Mesenteric fat pad (tissue), 1 donor: ENCODE results near the gene BLMH. TPM values are rescaled to one million over a fixed set of nuclear protein-coding genes. Genes with fewer than 3 reads are reported as not detected.

Experiments used
- DNase-seq: peaks from one replicate; pipeline ENCODE4 v3.0.0-alpha.2; 2020; ENCODE audit warnings: low spot score
- total RNA-seq: library from RNA; stranded (reverse); fragmentation: NEBNext Ultra II Directional; extraction: Animal tissue kit (Norgen Biotek cat#: 25700); gene quantifications from one replicate; pipeline ENCODE4 v1.2.1, GENCODE V29; 2021
- donor health status: DM: yes; HTN: yes; CAD: no.

BLMH gene
- total RNA-seq, 1 donor from 2014 or later: 26.8 TPM

DNA sequence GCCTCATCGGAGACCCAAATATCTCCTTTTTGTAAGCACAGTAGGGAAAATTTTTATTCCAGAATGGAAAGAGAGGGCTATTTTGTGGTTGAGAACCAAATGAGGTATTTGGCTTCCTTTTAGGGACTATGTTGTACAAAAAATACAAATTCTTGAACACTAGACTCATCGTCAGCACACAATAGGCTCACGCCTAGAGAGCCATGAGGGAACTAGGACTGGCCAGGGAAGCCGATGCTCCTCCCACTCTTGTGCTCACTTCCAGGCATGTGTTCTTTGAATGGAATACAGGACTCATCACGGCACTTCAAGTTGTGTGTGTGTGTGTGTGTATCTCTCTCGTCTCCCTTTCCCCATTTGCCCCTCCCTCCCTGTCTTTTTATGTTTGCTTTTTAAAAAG is 17.8 kb upstream of the BLMH start:
- DNase-seq: no peak

DNA sequence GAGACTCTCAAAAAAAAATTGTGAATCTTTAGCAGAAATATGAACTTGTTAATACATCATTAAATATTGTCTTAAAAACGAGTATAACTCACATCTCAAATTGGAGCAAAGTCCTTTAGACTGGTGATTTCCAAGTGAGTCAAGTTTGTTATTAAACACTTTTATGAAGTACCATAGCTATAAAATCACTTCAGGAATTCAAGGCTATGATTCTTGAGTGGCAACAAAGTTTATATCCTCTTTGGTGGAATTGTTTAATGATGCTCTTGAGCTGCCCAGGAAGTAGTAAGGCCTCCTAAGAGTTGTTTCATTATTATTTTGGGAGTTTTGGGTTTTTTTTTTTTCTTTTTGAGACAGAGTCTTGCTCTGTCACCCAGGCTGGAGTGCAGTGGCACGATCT is 16.7 kb upstream of the BLMH start:
- DNase-seq: no peak

DNA sequence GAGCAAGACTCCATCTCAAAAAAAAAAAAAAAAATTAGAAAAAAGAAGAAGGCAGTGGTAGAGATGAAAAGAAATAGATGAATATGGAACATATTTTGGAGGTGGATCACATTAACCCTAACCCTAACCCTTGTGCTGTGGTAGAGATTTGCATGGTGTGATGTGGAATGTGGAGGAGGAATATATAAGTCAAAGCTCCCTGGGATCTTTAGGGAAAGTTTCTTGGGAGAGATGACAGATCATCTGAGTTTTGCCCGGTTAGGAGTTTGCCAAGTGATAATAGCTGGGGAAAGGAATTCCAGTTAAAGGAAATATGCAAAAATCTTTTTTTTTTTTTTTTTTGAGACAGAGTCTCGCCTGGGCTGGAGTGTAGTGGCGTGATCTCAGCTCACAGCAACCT is 13.0 kb upstream of the BLMH start:
- DNase-seq: no peak

DNA sequence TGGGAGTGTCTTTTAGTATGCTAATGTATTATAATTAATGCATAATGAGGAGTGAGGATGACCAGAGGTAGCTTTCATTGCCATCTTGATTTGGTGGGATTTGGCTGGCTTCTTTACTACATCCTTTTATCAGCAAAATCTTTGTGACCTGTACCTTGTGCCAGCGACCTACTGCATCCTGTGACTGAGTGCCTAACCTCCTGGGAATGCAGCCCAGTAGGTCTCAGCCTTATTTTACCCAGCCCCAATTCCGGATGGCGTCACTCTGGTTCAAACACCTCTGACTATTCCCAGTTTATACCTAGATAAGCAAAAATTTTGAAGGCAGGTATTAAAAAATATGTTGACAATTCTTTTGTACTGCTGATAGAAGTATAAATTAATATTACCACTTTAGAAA is 10.5 kb upstream of the BLMH start:
- no peak for DNase-seq

DNA sequence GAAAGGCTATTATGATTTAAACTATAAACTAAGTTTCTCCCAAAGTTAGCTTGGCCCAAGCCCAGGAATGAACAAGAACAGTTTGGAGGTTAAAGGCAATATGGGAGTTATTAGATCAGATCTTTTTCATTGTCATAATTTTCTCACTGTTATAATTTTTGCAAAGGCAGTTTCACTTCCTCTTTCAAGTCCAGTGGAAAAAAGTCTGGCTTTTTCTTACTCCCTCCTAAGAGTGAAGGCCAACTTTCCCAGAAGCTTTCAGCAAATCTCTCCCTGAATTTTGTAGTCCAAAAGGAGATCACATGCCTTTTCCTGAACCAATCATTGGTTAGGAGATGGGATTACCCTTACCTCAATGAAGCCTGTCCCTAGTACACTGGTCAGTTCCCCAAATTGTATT is 9.1 kb upstream of the BLMH start:
- no peak for DNase-seq

DNA sequence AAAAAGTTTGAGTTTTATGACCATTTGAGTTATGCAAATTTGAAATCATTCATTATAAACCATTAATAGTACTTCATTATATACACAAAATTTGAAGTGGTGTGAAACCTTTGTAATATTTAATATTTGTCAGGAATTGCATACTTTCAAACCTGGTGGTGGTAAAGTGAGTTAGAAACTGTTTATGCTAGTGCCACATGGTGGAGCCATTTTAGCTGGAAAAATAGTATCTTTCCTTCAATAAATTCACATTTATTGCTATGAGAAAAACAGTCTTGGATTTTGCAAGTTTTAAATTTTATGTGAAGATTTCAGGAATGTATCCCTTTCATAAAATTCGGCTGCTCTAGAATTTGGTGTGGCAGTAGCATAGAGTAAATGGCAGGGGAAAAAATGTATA is 7.3 kb upstream of the BLMH start:
- DNase-seq: no peak

DNA sequence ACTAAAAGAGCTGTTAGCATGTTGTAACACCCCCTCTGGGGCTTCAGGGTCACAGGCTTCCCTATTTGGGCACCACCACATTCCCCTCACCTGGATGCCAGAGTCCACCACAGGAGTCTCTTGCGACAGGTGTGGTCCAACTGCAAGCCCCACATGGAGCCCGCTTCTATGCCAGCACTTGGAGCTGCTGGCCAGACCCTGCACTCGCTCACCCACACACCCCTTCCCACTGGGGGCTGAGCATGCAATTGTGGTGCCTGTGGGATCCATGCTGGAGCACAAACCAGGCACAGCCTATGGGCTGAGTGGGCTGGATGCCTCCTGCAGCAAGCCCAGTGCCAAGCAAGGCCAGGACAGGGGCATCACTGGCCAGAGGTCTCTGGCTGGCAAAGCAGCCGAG is 6.0 kb upstream of the BLMH start:
- no peak for DNase-seq

DNA sequence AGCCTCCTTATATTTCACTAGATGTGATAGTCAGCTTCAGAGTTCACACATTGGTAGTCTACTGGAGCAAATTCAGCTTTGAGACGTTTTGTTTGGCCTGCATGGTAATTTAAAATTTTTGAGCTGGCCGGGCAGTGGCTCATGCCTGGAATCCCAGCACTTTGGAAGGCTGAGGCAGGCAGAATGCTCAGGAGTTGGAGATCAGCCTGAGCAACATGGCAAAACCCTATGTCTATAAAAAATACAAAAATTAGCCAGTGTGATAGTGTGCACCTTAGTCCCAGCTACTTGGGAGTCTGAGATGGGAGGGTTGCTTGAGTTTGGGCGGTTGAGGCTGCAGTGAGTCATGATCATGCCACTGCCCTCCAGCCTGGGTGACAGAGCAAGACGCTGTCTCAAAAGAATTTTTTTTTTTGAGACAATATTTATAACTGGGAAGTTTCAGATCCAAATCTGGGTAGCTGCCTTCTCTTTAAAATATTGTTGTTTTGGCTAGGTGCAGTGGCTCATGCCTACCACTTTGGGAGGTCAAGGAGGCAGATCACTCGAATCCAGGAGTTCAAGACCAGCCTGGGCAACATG is 4.8 kb upstream of the BLMH start:
- DNase-seq: no peak

DNA sequence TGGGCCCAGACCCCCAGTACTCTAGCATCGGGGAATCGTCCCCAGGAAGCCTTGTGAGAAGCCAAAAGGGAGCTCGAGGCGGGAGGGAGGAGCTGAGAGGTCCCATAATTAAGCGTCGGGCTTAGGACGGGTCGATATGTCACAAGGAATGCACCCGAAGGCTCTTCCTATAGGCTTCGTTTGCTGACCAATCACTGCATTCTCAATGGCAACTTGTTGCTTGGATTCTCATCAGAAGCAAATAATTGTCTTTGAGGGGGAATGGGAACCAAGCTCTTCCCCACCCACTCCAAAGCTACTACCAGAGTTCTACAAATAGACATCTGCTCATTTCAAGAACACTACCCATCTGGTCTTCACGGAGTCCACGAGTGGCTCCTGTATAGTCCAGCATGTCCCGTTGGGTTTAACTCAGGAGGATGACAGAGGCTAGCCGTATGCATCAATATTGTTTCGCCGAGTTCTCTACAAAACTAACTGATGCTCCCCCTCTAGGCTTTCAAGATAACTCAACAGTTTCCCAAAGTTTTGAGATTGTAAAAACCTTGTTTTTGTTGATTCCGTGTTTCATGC is 628 bp upstream of the BLMH start:
- DNase-seq: no peak

DNA sequence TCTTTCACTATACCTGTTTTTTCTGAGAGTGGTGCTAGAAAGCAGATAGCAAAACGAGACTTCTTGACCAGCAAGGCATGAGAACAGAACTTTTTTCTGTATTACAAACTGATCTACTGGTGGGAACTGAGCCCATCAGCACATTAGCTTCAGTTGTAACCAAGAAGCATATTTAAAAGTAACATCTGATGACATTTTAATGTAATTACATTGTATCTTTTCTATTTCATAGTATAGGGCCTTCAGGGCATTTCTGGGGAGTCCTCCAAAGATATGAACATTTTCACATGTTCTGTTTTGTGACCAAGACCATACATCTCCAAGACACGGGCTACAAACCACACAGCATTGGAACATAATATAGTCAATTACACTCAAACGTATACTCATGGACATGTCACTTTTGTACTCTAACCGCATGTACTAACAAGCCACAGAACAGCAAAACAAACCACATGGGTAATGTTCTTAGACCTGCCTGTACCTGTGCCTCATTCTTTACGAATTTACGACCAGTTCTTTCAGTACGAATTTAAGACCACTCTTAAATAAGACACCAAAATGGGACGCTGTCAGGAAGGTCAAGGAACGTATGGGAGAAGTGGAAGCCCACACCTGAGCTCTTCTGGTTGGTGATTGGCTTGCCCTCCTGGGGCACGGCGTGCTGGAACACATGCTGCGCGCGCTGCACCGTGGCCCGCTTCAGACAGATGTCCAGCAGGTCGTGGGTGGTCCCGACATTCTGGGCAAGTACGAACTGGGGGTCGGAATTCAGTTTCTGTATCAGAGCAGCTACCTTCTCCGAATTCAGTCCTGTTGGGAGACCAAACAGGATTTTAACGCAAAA is 825 bp downstream of the BLMH start:
- no peak for DNase-seq

DNA sequence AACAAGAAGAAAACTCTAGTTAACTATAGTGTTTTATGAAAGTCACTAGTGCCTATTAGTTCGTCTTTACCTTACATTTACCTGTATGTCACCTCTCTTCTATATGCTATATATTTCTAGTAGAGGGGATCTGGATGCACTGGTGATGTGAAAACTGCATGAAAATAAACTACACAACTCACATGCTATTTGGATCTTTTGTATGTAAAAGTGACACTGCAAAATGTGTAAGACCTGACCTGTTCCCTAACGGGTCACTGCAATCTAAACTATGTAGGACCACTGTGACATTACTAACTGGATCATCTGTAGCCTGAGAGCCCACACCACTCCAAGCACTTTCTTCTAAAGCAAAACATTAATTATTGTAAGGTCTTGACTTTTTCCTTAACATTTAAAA is 1.7 kb downstream of the BLMH start:
- no peak for DNase-seq

DNA sequence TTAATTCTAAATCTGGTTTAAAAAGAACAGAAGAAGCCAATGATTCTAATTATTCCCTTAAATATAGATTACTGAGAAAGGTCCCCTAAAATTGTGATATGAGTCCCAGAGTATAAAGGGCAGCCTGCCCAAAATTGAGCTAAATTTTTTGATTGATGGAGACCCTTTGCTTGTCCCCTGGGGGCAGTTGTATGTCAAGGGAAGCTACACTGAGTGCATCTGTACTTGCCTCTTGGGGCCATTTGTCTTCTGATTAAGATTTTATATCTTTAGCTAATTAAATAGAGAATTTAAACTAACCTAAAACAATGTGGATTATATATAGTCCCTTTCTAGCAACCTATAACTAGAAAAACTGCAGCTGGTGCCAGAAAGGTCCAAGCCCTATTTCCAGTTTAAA is 12.6 kb downstream of the BLMH start:
- no peak for DNase-seq

DNA sequence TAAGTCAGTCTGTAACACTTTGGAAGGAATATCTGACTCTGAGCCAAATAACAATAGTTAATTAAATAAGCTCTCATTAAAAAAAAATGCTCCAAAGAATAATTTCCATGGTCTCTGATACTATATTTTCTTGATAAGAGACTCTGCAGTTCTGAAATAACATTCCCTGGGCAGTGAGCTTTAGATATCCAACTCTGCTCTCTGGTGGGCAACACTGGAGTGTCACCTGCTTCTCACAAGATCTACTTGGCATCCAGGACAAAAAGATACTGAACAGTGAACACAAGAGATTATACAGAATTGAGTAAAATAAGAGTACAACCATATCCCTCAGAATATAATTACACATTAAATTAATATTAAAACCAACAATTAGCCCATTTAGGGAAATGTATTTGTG is 13.7 kb downstream of the BLMH start:
- no peak for DNase-seq

DNA sequence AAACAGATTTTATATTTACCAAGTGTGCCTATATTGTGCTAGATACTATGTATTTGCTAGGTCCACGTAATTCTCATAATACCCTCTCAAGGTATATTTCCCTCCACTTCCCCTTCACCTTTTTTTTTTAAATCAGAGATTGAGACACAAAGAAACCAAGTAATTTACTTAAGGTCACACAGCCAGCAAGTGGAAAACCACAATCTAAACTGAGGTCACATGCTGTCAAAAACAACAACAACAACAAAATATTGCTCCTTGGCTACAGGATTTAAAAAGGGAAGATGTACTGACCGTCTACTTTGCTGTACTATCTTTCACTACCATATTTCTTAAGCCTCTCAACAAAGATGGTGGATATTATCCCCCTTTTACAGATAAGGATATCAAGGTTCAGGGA is 15.8 kb downstream of the BLMH start:
- DNase-seq: no peak

DNA sequence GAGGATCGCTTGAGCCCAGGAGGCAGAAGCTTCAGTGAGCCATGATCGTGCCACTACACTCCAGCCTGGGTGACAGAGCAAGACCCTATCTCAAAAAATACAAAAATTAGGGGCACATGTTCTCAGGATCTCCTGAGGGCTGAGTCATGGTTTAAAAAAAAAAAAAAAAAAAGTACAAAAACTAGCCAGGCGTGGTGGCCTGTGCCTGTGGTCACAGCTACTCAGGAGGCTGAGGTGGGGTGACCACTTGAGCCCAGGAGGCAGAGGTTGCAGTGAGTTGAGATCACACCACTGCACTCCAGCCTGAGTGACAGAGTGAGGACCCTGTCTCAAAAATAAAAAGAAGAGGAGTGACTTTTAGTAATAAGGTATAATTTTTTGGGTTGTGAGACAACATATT is 16.9 kb downstream of the BLMH start:
- DNase-seq: no peak

DNA sequence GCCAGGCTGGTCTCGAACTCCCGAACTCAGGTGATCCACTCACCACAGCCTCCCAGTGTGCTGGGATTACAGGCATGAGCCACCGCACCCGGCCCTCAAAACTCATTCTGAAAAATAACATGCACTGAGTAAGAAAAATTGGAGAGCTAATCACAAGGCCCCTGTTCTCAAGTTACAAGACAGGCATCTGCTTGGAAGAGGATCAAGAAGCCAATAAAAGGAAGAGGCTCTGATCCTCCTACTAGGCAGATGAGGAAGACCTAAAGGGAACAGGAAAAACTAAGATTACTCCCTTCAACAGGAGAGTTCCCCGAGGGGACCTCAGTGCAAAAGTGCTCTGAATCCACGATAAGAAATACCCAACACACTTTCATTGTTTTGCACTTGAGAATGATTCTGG is 18.4 kb downstream of the BLMH start:
- DNase-seq: no peak

DNA sequence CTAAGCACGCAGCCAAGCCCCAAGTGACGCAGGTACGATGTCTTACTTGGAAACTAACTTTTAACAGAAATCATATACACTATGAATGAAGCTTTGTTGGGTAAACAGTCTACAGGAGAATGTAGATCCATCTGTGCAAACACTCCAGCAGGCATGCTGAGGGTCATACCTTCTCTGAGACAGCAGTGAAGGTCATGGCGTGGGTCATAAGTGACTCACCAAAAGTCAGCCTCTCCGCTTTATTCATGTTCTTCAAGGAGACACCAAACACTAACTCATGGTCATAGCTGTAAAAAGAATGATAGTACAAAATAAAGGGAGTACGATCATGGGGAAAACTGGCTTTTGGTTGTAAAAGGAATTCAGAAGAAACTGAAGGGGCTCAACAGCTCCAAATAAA is 20.6 kb downstream of the BLMH start:
- DNase-seq: no peak

DNA sequence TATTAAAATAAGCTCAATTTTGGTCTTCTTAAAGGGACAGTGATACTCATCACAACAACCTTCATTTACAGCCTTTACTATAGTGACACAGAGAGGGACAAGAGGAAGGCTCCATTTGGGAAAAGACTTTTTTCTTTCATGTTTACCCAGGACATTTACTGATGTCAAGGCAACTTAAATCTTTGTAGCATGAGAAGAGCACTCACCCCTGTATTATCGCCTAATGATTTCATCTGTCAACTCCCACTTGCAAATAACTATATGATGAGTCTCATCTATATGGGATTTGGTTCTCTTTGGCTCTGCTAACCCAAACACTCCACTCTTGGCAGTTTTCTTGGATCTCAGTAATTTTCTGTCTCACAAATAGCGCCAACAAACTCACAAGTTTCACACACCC is 24.1 kb downstream of the BLMH start:
- no peak for DNase-seq

DNA sequence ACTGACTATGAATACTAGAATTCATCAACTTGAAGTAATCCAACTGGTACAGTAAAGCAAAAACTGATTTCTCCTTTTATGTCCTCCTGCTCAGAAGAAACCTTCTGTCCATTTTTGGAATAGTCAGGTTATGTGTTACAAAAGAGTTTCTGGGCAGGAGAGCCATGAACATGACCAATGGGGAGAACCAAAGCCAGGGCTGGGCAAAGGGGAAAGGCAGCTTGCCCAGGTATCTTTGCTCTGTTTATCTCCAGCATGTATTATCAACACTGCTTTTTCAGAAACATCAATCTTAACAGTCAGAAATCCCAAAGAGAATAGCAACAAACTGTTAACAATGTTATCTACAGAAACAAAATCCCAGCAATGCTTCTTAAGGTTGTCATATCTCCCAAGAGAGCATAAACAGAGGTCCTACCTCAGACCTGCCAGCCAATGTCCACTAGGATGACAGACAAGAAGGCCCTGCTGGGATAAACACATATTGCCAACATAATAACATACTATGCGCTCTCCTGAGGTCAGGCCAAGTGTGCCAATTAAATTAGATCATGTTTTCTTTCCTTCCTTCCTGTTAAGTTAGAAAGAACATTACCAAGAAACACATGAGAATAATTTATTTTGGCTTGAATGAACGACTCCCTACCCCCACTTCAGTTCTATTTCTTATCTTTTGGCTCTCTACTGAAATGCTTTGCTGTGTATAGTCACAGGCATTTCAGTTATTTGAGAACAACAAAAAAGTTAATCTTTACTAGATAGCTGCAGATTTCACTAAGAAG is 28.0 kb downstream of the BLMH start:
- DNase-seq: no peak

DNA sequence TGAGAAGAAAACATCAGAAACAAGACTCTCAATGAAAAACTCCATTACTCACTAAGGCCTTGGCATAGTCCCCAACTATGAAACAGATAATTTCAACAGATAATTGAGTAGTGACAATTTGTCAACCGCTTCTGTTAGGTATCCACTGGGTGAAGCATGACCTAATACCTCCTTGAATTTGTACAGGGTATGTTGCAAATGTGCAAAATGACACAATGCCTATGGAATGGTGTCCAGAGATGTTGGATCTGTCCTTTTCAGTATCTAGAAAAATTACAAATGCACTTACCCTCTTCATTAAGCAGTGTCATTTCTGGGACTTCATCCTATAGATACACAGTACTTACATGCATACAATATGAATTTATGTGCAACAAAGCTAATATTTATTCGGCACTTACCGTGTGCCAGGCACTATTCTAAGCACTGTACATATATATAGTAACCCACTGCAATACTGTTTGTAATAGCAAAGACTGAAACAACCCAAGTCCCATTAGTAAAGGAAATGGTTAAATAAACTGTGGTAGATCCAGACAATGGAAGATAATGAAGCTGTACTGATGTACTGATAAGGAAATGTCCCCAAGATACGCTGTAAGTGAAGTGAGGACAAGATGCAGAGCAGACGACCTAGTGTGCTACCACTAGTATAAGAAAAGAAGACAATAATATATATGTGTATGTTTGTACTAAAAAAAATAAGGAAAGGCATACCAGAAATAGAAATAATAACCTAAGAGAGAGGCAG is 34.8 kb downstream of the BLMH start:
- no peak for DNase-seq

DNA sequence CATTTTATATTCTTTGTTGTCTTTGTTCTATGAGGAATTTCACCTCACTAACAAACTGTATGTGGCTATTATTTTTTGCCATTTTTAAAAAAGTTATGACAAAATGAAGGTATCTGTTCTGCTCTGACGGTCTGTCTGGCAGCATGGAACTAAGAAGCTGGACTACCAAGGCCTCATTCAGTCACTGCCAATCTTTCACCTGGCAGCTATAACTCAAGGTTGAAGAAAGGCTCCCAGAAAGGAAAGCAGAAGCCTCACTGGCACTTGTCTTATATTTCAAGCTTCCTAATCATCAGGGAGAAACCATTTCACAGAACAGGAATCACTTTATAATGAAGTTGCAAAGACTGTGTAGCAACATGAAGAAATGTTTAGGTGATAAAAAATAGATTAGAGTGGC is 37.6 kb downstream of the BLMH start:
- DNase-seq: no peak
